Adipose tissue (tissue), 3 donors: ENCODE results near the gene DLX5. TPM values are rescaled to one million over a fixed set of nuclear protein-coding genes. Genes with fewer than 3 reads are reported as not detected.
"Not testable (repeated sequence)": the region's sequence is repeated elsewhere in the genome, so short reads cannot be mapped to it uniquely, and the experiment has no call there.

Experiments used
- H3K27ac ChIP-seq: one replicate; pipeline ENCODE4 v1.5.1; 2013; ENCODE audit warnings: low read depth, low read length
- WGBS, 3 donors: extraction: QIAGEN DNeasy Blood & Tissue Kit; methylation state at CpG; one replicate each; pipeline ENCODE4 v1.1.7; 2013; 5-methylcytosine and 5-hydroxymethylcytosine counted together
- polyA plus RNA-seq, 3 donors: library from polyadenylated mRNA; stranded (reverse); fragments of 200-250 nt; gene quantifications; one replicate each; pipeline ENCODE4 v1.2.3, GENCODE V29; 2013
- donor health status: healthy with polysubstance abuse.
- donor health status: Bipolar disorder and iron deficiency.
- donor health status: healthy.

Gene DLX5
- polyA plus RNA-seq: under 1 TPM in 1 of 3 donors, not detected in 2; 0.16 TPM

DNA sequence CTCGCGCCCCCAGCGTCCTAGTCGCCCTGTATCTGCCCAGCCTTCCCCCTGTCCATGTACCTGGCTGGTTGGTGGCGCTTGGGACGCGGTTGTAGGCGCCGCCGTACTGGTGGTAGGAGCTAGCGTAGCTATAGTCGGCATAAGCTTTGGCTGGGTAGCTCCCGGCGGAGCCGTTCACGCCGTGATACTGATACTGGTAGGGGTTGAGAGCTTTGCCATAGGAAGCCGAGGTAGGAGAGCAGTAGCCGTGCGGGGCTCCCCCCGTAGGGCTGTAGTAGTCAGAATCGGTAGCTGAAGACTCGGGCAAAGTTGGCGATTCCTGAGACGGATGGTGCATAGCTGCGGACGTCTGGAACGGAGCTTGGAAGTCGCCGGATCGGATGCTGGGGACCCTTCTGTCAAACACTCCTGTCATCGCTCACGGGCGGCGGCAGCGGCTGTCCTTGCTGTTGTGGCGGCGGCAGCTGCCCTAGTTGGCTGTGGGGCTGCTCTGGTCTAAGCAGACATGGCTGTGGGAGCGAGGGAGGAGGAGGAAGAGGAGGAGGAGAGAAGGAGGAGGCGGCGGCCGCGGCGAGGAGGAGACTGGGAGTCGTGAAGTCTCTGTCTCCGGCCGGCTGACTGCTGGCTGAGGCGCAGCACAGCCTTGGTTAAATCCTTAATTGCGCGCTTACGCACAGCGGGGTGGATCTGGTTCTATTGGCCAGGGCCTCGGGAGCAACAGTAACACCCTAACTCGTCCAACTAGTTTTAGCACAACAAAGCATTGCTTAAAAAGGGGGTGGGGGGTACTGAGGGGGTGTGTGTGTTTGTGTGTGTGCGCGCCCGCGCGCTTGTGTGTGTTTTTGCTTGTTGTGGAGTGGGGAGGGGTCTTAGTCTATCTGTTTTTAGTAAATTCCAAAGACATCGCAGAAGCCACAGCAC, at the start of gene DLX5:
Gene DLX5, minus strand, starts transcription at position 623 of the 921 bp plus-strand sequence. Its CDS starts 208 bp downstream, at position 415.
- WGBS, 3 donors: 1 to 3% (median 2%) methylated on average over 58 to 60 of the region's 60 CpGs
- H3K27ac ChIP-seq: no peak within 1 kb of the TSS

- WGBS, 3 donors: 43 to 74% (median 68%) methylated on average over 2 of the region's 2 CpGs
- not testable (repeated sequence) for H3K27ac ChIP-seq
Observed at GRCh38 chr7:97072025-97072424, 47.4 kb upstream of the DLX5 start.

DNA sequence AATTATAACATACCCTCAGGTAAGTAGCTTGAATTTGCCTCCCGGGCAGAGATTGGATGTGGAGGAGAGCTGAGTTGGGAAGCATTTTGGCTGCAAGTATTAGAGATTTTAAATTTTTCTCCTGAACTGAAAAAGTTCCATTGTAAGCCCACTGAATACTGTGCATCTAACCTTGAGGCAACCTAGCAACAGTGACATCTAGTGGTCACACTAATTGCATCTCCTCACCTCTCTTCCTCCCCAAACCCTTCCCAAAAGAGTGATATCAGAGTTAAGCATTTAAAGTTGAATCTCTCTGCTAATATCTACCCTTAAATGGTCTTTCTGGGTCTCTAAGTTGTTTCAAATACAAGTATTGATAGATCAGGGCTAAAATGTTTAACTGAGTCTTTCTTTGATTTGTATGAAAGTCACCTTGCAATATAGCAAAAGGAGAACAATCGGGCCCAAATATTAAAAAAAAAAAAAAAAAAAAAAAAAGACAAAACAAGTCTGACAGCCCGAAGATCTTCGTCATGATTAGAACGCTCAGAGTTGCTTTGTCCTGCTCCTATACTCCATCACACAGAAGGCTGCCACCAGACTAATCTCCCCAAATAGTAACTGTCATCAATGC, 40.4 kb upstream of the DLX5 start:
- WGBS, 3 donors: 46 to 51% (median 47%) methylated on average over 5 of the region's 5 CpGs
- no peak overlapping the region for H3K27ac ChIP-seq

DNA sequence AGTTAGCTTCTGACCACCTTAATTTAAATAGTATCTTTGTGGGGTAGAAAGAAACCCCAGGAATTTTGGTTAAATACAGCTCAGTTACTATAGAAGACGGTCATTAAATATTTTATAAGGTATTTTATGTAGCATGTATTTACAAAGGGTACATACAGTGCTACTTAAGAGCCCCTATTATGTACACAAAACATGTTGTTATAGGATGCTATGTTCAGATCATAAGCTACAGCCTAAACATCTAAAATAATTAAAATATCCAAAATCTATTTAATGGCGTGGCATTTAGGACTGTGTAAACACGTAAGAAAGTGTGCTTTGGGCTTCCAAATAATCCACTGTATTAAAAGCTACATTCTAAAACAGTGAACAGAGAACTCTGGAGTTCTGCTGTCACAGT, 39.4 kb upstream of the DLX5 start:
- WGBS, 3 donors: 42 to 68% (median 57%) methylated on average over 3 of the region's 3 CpGs
- H3K27ac ChIP-seq: no peak overlapping the region

- no peak overlapping the region for H3K27ac ChIP-seq
- 50 to 54% (median 50%) methylated on average over 2 of the region's 2 CpGs for WGBS, 3 donors
Observed at GRCh38 chr7:97043281-97043680, 18.6 kb upstream of the DLX5 start.

DNA sequence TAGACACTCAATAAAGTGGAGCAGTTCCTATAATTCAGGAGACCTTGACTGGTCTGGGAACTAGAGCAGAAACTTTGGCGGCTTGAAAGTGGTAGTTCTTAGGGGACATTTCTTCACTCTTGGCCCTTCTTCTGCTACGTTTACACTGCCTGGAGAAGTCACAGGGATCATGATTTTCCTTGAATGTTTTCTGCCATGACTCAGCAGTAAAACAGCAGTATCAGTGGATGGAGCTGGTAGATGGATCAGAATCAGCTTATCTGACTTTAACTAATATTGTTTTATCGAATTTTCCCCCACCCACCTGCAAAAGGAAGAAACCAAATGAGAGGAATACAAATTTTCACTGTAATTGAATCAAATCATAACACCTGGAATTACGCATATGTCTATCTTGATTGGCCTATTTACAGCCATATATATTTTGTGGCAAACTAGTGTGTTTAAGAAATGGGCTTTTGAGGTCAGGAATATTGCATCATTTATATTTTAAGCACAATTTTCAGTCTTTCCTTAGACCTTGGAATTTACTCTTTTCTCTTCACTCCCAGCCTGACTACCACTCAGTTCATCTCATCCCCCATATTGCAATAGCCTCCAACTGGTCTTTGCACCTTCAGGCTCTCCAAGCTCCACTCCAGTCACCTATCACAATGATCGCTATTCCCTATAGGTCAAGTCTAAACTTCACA, 14.9 kb upstream of the DLX5 start:
- no peak overlapping the region for H3K27ac ChIP-seq
- 72 to 79% (median 78%) methylated on average over 5 of the region's 5 CpGs for WGBS, 3 donors

- WGBS, 3 donors: 91 to 95% (median 92%) methylated on average over 27 to 30 of the region's 30 CpGs
- not testable (repeated sequence) for H3K27ac ChIP-seq
Observed at GRCh38 chr7:97034213-97034852, 9.7 kb upstream of the DLX5 start.

DNA sequence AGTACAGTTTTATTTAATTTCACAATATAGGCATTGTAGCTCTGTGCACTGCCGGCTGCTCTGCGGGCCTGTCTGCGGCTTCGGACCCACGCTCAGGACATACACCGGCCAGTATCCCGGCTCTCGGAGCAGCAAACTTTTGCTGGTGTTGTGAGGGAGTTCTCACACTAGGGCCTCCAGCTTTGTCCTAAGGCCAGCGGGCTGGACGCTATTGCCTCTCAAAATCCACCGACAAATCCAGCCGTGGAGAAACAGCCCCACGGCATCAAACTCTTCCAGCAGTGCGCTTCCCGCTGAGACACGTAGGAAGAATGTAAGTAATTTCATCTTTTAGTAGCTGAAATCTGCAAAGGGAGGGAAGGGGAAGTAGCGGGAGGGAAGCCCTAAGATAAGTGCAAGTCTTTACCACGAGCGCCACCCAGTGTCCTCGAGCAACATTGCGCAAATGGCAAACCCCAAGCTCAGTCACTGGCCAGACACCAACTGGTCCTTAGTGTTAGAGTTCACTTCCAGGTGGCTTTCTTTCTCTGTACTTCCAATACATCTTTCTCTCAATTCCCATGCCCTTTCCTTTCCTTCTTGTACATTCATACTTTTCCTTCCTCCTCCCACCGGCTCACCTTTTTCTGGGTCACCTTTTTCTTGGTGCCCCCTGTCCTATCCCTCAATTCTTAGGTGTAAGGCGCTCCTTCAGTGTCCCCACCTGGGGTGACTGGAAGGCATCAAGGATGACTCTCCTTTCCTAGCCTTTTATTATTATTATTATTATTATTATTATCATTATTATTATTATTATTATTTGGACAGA, 3.0 kb upstream of the DLX5 start:
- 4 to 5% (median 4%) methylated on average over 23 of the region's 23 CpGs for WGBS, 3 donors
- H3K27ac ChIP-seq: no peak overlapping the region

- WGBS, 3 donors: 15 to 19% (median 15%) methylated on average over 17 of the region's 17 CpGs
- no peak overlapping the region for H3K27ac ChIP-seq
Observed at GRCh38 chr7:97026715-97027426, 2.2 kb upstream of the DLX5 start.

DNA sequence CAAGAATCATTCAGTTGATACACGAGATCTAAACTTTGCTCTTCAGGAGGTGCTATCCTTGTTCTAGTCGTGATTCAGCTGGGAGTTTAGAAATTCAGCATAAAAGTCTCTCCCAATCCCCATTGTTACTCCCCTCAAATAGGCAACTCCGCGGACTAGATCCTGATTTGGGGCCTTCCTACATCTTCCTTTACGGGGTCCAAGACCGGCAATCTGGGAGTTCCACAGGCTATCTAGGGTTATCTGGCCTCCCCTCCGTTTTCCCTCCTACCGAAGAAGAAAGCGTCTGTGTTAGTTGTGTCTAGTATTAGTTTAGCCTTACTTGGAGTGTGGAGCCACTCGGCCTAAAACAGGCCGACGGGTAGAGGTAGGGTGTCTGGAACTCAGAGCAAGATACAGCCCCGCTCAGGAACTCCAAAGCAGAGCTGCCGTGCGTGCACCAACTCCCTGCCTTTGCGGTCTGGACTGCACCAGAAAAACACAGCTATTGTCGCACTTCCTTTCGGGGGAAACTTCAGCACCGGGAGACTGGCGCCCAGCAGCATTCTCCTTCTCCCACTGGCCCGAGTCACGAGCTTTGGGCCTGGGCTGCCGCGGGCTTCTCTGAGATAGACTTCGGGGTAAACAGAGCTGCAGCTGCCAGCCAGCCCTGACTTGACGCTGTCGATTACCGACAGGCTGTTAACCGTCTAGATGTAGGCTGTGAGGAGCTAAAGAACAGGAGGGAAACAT, 1.5 kb upstream of the DLX5 start:
- 4 to 14% (median 12%) methylated on average over 29 of the region's 29 CpGs for WGBS, 3 donors
- no peak overlapping the region for H3K27ac ChIP-seq

DNA sequence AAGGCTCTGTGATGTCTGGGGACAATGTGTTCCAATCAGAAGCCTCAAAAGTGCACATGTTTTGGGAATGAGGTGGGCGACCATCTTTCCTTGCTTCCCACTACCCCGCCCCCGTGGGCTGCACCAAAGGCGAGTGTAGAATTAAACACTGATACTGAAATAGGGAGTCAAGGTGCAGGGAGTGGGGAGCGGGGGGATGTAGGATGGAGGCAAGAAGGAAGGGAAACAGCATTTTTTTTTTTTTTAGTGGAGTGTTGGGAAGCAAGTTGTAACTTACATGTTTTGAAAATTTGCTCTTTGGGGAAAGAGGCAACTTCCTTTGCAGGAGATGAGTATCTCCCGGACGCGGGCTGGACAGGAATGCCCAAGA, 484 bp upstream of the DLX5 start:
- WGBS, 3 donors: 4 to 10% (median 8%) methylated on average over 8 of the region's 8 CpGs
- H3K27ac ChIP-seq: no peak overlapping the region

DNA sequence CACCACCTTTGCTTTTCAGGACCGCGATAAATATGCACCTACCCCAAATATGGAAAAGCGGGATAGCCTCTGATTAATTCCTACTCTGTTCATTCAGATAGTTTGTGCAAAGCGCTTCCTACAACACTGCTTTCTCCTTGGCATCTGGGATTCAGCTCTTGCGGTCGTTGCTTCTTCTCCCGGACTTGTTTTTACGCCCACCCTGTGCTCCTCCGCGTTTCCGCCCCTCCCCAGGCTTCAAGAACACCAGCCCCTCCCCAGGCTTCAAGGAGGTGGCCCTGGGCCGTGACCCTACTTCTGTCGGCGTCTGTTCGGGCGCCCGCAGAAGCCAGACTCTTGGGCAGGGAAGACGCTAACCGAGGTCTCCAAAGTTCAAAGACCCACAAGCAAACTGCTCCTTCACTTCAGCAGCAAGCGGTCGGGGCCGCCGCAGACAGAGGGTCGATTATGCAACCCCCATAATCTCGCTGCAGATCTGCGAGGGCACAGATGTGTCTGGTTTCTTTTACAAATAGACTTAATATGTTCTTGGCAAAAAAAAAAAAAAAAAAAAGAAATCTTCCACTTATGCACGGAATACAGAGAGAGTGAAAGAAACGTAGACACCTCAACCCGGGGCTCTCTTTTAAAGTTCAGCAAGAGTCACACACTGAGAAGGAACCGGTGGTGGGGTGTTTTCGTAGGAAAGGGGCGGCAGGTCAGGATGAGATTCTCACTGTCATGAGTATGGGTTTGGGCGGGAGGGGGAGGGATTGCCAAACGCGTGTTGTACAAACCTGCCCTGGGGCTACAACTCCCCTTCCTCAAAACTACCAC, 1.9 kb downstream of the DLX5 start:
- no peak overlapping the region for H3K27ac ChIP-seq
- WGBS, 3 donors: 5 to 15% (median 7%) methylated on average over 35 of the region's 35 CpGs

DNA sequence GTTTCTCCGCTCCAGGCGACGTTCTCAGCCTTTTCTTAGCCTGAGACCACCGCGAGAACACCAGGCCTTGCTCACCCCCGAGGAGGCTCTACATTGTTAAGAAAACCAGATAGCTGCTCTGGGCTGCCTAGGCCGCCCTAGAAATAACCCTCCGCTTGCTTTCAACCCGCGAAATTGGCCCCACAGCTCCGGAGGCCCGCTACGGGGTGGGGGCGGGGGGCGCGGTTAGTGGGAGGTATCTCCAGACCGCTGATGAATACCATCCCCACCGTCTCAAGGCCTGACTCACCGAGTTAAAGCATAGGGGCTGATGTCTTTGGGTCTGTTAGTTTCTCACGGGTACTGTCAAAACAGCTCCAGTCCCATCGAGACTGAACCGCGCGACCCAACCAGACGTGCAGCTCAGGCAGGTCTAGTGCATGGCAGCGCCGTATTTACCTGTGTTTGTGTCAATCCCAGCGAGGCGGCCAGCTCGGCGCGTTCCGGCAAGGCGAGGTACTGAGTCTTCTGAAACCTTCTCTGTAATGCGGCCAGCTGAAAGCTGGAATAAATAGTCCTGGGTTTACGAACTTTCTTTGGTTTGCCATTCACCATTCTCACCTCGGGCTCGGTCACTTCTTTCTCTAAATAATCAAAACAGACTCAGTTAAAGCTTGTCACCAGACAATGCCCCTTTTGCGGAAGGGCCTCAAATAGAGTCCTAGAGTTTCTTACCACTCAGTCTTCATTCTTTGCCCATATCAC, 2.7 kb downstream of the DLX5 start:
- H3K27ac ChIP-seq: no peak overlapping the region
- 7 to 23% (median 15%) methylated on average over 39 of the region's 39 CpGs for WGBS, 3 donors

GRCh38 chr7:97020996-97021746, 3.5 kb downstream of the DLX5 start:
- 2 to 13% (median 8%) methylated on average over 60 to 67 of the region's 67 CpGs for WGBS, 3 donors
- H3K27ac ChIP-seq: no peak overlapping the region

DNA sequence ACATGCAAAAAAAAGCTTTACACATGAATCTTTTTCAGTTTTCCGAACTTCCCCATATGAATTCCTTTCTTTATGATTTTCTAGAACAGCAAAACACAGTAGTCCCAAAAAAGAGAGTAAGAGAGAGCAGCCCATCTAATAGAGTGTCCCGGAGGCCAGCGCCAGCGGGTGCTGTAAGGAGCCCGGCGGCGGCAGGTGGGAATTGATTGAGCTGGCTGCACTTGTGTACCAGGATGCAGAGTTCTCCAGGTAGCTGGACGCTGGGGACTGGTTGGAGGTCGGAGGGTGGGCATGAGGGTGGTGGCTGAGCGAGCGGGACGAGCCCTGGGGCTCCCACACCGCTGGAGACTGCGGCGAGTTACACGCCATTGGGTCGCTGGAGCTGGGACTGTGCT, 4.0 kb downstream of the DLX5 start:
- 9 to 17% (median 15%) methylated on average over 17 of the region's 17 CpGs for WGBS, 3 donors
- no peak overlapping the region for H3K27ac ChIP-seq
